DMS53 treated with DMSO at 0.1 percent for 48 hours (cell line): ENCODE data around the gene NTHL1.
A peak's percentile ranks its signal among the peaks of the same experiment; 100 is the strongest.
"Not testable (repeated sequence)": the region's sequence is repeated elsewhere in the genome, so short reads cannot be mapped to it uniquely, and the experiment has no call there.

ENCODE experiments used
- DNase-seq: peaks from one replicate; lab custom pipeline; 2025; ENCODE audit not compliant: unreplicated experiment; lab: John Stamatoyannopoulos, UW

The NTHL1 gene

GRCh38 chr16:2011726-2012125, 35.9 kb downstream of the NTHL1 start:
- DNase-seq, result not testable (repeated sequence)

DNA sequence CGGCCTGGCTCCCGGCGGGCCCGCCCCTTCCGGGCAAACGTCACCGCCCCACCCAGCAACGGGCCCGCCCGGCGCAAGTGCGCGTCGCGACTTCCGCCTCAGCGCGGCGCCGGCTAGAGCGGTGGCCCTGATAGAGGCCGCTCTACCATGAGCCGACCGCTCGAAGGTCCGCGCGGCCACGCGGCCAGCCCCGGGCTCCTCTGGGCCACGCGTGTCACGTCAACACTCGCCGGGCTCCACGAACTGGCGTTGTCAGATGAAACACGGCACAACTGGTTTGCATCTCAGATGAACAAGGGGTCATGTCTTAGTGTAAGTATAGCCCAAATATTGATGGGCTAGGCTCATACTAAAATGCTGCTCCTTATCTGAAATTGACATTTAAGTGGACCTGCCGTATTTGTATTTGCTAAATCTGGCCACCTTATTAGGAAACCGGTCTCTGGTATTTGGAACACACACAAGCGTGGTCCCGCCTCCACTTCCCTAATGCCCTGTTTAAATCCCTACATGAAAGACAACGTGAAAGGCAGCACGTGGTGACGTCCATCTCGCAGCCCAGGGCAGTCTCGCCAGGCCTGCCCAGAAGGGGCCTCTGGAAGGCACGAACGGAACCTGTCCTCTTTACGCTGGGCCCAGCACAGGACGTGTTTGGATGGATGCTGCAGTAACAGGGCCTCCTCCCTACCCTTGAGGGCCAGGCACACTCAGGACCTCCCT, 37.7 kb downstream of the NTHL1 start, which contains the start of gene ZNF598:
Gene ZNF598 (minus strand): TSS at position 31 of the 720 bp plus-strand sequence.
- DNase-seq, result peak; percentile 34

DNA sequence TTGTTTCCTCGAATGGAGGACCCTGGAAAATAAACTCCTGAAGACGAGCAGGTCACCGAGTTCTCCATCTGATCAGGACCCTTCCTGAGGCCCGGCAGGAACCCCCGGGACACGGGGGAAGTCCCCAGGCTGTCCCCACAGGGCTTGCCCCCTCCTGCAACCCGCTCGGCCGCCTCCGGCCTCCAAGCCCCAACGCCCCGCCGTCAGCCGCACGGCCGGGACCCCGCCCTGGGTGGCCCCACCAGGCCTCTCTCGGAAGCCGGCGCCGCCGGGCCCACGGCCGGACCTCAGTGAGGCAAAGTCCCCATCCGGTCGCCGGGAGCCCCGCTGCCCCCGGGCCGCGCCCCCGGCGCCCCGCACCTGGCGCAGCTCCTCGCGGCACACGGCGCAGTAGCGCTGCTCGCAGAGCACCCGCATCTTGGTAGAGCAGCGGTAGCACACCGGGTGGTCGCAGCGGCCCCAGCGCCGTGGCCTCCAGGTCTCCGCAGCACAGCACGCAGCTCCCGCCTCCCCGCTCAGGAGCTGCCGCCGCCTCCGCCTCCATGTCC, 38.4 kb downstream of the NTHL1 start:
- no peak for DNase-seq

- no peak for DNase-seq
Observed at GRCh38 chr16:2008631-2009163, 38.9 kb downstream of the NTHL1 start.

GRCh38 chr16:2008009-2008526, 39.6 kb downstream of the NTHL1 start:
- peak; percentile 39 for DNase-seq

GRCh38 chr16:2007081-2007836, 40.4 kb downstream of the NTHL1 start:
- no peak for DNase-seq

DNA sequence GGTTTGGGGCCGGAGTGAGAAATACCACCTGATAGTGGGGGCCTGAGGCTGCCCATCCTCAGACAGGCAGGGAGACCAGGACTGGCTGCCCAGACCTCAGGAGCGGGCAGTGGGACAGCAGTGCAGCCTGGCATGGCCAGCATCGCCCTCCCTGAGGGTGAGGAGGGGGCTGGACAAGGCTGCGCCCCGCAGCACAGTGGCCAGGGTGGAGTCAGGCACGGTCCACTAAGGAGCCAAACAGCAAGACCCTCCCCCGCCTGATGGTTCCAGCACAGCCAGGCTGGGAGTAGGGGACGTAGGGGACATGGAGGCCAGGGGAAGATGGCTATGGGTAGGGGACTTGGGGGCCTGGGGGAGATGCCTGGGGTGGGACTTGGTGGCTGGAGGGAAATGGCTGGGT, 41.3 kb downstream of the NTHL1 start:
- no peak for DNase-seq

GRCh38 chr16:2005646-2006045, 42.0 kb downstream of the NTHL1 start:
- DNase-seq, result no peak

DNA sequence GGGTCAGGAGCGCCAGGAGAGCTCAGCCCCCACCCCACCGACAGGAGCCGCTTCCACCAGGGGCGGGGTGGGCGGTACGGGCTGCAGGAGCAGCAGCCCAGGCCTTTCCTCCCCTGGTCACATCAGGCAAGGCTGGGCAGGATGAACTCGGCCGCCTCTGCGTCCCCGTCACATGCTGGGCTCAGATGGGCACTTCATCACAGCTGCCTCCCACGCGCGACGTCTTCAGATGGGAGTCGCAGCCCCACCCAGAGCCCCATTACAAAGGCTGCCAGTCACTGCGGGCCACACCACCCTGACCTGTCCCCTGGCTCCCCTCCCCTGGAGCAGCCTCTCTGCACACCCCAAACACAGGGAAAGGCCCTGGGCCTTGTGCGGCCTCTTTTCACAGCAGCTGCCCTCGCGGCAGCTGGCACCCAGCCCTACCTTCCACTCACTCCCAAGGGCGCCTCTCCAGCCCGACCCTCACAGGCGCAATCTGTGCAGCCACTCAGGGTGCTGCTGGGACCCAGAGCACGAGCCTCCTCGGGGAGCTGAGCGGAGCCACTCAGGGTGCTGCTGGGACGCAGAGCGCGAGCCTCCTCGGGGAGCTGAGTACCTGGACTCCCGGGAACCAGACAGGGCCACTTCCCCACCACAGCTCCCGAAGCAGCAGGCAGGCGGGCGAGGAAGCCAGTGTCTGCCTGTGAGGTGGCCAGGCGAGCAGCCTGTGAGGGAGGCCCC, 42.7 kb downstream of the NTHL1 start:
- DNase-seq, result no peak

- DNase-seq, result peak; percentile 86
Observed at GRCh38 chr16:2003827-2004641, 43.6 kb downstream of the NTHL1 start.

GRCh38 chr16:2003231-2003826, 44.3 kb downstream of the NTHL1 start:
- DNase-seq, result no peak

DNA sequence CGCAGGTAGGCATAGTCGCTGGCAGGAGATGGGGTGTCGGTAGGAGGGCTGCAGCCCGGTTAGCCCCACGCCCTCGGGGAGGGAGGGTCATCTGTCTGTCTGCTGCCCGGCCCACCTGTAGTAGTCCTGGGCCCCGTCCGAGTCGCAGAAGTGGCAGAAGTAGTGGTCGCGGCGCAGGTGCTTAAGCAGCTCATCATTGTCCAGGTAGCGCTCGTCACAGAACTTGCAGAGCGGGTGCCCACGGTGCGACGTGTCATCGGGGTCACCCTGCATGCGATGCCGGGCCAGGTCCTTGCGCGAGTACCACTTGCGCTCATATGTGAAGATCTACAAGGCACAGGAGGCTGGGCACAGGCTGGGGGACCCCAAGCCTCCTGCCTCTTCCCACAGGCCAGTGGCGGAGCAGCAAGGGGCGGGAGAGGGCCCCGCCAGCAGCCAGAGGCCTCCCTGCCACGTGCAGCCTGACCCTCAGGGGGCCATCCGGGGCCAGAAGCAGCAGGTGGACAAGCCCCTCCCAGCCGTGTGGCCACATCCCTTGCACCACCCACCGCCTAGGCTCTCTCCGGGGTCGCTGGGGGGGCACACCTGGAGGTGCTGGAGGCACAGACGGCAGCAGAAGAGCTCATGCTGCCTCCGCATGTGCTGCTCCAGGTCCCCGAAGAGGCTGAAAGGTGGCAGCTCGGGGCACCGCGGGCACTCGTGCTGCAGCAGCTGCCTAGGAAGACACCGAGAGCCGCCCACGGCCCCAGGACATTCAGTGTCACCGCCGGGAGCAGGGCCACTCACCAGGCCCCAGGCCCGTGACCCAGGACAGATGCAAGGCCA, 45.0 kb downstream of the NTHL1 start:
- no peak for DNase-seq

GRCh38 chr16:2001456-2002355, 45.9 kb downstream of the NTHL1 start:
- no peak for DNase-seq

GRCh38 chr16:2001035-2001434, 46.6 kb downstream of the NTHL1 start:
- no peak for DNase-seq

DNA sequence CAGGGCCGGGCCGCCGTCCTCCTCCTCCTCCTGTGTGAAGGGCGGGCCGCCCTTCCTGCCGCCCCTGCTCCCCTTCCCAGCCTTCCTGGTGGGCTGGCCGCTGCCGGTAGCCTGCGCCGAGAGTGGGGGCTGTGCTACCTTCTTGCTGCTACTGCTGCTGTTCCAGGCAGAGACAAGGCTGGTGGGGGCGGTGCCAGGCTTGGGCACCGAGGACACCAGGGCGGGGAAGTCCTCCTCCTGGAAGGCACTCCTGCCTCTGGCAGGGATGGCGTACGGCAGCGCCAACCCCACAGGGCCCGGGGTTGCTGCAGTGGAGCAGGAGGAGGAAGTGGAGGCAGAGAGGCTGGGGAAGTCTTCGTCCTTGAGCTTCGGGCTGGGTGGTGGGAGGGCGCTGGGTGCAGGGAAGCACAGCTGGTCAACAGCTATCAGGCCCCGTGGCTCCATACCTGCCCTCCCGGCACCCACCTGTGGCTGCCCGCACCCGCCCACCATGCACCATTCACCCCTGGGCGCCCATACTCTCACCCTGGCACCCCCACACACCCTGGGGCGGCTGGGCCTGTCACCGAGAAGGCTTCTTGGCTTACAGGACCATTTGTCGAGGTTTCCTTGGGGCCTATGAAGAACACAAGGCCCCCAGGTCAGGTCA, 47.6 kb downstream of the NTHL1 start:
- no peak for DNase-seq

DNA sequence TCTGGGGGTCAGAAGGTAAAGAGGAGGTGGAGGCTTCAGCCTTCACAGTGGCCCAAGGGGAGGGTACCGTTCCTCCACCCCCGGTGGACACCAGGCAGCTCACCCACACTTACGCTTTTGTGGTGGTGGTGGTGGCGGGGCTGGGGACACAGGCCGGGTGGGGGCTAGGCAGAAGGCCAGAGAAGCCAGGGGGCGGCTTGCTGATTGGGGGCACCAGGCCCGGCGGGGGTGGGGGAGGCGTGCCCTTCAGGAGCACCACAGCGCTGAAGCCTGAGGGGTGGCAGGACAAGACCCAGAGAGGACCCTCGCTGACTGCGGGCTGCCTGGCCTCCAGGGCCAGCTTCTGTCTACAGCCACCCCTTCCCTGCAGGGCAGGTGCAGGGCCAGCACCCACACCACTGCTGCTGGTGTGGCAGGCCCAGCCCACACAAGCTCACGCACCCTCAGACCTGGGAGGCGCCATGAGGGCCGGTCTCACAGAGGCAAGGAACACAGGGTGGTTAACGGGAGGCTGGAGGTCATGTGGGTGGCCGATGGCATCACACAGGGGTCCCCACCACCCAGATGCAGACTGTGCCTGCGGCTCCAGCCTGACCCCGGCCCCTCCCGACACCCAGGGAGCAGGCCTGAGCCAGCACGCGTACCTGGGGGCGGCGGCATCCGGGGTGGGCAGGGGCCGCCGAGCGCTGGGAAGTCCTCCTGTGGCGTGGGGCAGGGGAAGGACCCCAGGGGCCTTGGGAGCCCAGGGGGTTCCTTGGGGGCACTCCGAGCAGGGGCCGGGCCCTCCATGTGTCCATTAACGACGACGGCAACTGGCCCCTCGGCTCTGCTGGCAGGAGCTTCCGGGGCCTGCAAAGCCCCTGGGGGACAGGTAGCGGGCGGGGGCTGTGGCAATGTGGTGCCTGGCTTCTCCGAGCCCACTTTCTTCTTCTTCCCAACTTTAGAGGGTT, 48.5 kb downstream of the NTHL1 start:
- DNase-seq, result no peak
